GM19193 (cell line): ENCODE data around the gene FNDC3B.

Experiments used
- POLR2A ChIP-seq: IDR thresholded peaks from 4 replicates; pipeline ENCODE4 v1.6.1; 2011; ENCODE audit not compliant: insufficient read depth, insufficient read length; ENCODE audit errors: extremely low read depth

FNDC3B gene

GRCh38 chr3:172245241-172245640 lies 205.9 kb downstream of the FNDC3B start:
- TF ChIP-seq POLR2A: no peak

GRCh38 chr3:172246107-172246844 lies 206.9 kb downstream of the FNDC3B start:
- TF ChIP-seq POLR2A: no peak

- no peak for TF ChIP-seq POLR2A
Measured at GRCh38 chr3:172247525-172248274, 208.3 kb downstream of the FNDC3B start.

GRCh38 chr3:172249039-172249438 lies 209.7 kb downstream of the FNDC3B start:
- no peak for TF ChIP-seq POLR2A

- no peak for TF ChIP-seq POLR2A
Measured at GRCh38 chr3:172251211-172251610, 211.8 kb downstream of the FNDC3B start.

GRCh38 chr3:172253200-172253599 lies 213.8 kb downstream of the FNDC3B start:
- TF ChIP-seq POLR2A: no peak

- no peak for TF ChIP-seq POLR2A
Measured at GRCh38 chr3:172254542-172254941, 215.2 kb downstream of the FNDC3B start.

GRCh38 chr3:172256101-172256734 lies 216.8 kb downstream of the FNDC3B start:
- no peak for TF ChIP-seq POLR2A

GRCh38 chr3:172257648-172258400 lies 218.4 kb downstream of the FNDC3B start:
- no peak for TF ChIP-seq POLR2A

GRCh38 chr3:172258624-172259023 lies 219.2 kb downstream of the FNDC3B start:
- no peak for TF ChIP-seq POLR2A

GRCh38 chr3:172259111-172259541 lies 219.7 kb downstream of the FNDC3B start:
- no peak for TF ChIP-seq POLR2A

- no peak for TF ChIP-seq POLR2A
Measured at GRCh38 chr3:172259726-172260248, 220.4 kb downstream of the FNDC3B start.

- no peak for TF ChIP-seq POLR2A
Measured at GRCh38 chr3:172260381-172260780, 221.0 kb downstream of the FNDC3B start.

- no peak for TF ChIP-seq POLR2A
Measured at GRCh38 chr3:172261054-172261453, 221.7 kb downstream of the FNDC3B start.
